Transverse colon (tissue), 4 donors: Measurements from ENCODE around the gene ZNF687. TPM values are rescaled to one million over a fixed set of nuclear protein-coding genes. Genes with fewer than 3 reads are reported as not detected.
A peak's percentile ranks its signal among the peaks of the same experiment; 100 is the strongest.
"Not testable (repeated sequence)": the region's sequence is repeated elsewhere in the genome, so short reads cannot be mapped to it uniquely, and the experiment has no call there.

Source experiments
- DNase-seq: peaks from one replicate; pipeline ENCODE4 v3.0.0-alpha.2; 2019
- H3K27ac ChIP-seq, 4 donors: fragments of 200-600 bp; sonication (generic); 2 replicates each; pipeline ENCODE4 v1.5.1; 2016 to 2018; ENCODE audit warnings: inconsistent platforms in 4 of 4
- H3K27me3 ChIP-seq: fragments of 200-600 bp; sonication (generic); 2 replicates; pipeline ENCODE4 v1.5.1; 2017; ENCODE audit warnings: inconsistent platforms
- H3K36me3 ChIP-seq, 4 donors: fragments of 200-600 bp; sonication (generic); 2 replicates each; pipeline ENCODE4 v1.5.1; 2017 to 2019; ENCODE audit warnings: inconsistent platforms in 4 of 4
- H3K4me1 ChIP-seq, 4 donors: fragments of 200-600 bp; sonication (generic); 2 replicates each; pipeline ENCODE4 v1.5.1; 2017 to 2020; ENCODE audit warnings: inconsistent platforms in 4 of 4
- H3K4me3 ChIP-seq, 4 donors: fragments of 200-600 bp; sonication (generic); 1 replicate in 1 of 4; 2 replicates in 3 of 4; pipeline versions ENCODE4 v1.5.1 to v1.6.1; 2017 to 2019; ENCODE audit warnings: inconsistent platforms in 4 of 4
- H3K9me3 ChIP-seq, 2 donors: fragments of 200-600 bp; sonication (generic); 2 replicates each; pipeline ENCODE4 v1.5.1; 2017 to 2019; ENCODE audit warnings: inconsistent platforms in 2 of 2
- CTCF ChIP-seq, 5 experiments: fragments of 200-600 bp in 3 of 5; fragments of 450-650 bp in 2 of 5; sonication (generic) in 3 of 5; IDR thresholded peaks; 1 replicate in 2 of 5; 2 replicates in 3 of 5; pipeline ENCODE4 v1.5.1; 2016 to 2017; ENCODE audit warnings: antibody characterized with exemption in 5 of 5, inconsistent platforms in 3 of 5, mild to moderate bottlenecking in 2 of 5, moderate library complexity in 1 of 5
- EP300 ChIP-seq: sonication (generic); formaldehyde crosslinking; IDR thresholded peaks from one replicate; pipeline ENCODE4 v1.6.1; 2017; ENCODE audit warnings: antibody characterized with exemption, low read depth
- POLR2A ChIP-seq: fragments of 450-650 bp; IDR thresholded peaks from one replicate; pipeline ENCODE4 v1.6.1; 2016; ENCODE audit warnings: antibody characterized with exemption, mild to moderate bottlenecking, moderate library complexity
- POLR2AphosphoS5 ChIP-seq, 3 donors: sonication (generic); formaldehyde crosslinking; IDR thresholded peaks; one replicate each; pipeline ENCODE4 v1.6.1; 2016; ENCODE audit warnings: antibody characterized with exemption in 3 of 3
- WGBS, 2 donors: methylation state at CpG; one replicate each; pipeline ENCODE4 v1.1.5; 2018; ENCODE audit warnings: low coverage in 1 of 2; 5-methylcytosine and 5-hydroxymethylcytosine counted together
- in situ Hi-C, 4 donors: fragments of 200-750 bp; cut with MboI; loops; one replicate each; pipeline versions ENCODE4 v1.15.0 to v1.15.1; 2017; ENCODE audit warnings: low sequenced_read_pairs in 3 of 4, low pct_ligation_motif_present in 1 of 4, low pct_unique_long_range_greater_than_20kb in 1 of 4
- intact Hi-C: fragments of 100-400 bp; cut with DNase I; formaldehyde crosslinking; loops from one replicate; pipeline ENCODE4 v1.15.1; 2023; ENCODE audit warnings: low total_unique reads
- total RNA-seq, 4 donors: library from RNA; depleted of rRNA; stranded (reverse); fragments of >200 nt; gene quantifications; one replicate each; pipeline ENCODE4 v1.1.0, GENCODE V29; 2016

ZNF687 gene
- total RNA-seq, 4 donors from 2014 or later: 24.5 to 41.9 (median 31.5) TPM

GRCh38 chr1:151273924-151274466, 8.1 kb upstream of the ZNF687 start:
- in situ Hi-C loops: no loop called here
- Histone ChIP-seq H3K4me1 (no peaks in the 10 kb centered on the region), H3K36me3 (no peaks in the 10 kb centered on the region), H3K27me3 (no peaks in the 10 kb centered on the region), H3K4me3 (no peak overlapping the region), H3K27ac (no peak overlapping the region), H3K9me3 (no peaks in the 10 kb centered on the region)
- no peak for TF ChIP-seq POLR2A
- no peak for TF ChIP-seq CTCF (IDR thresholded peaks at IDR 0.05)
- no peak for TF ChIP-seq EP300
- no peak for TF ChIP-seq POLR2AphosphoS5 (IDR thresholded peaks at IDR 0.05)
- intact Hi-C loops: no loop called here
- no peak for DNase-seq
- WGBS, 2 donors: 87% methylated on average over 3 of the region's 3 CpGs; no CpG with 5 or more reads in 1 of the 2 donors

GRCh38 chr1:151275341-151275740, 6.8 kb upstream of the ZNF687 start:
- WGBS, 2 donors: 89% methylated on average over 5 of the region's 5 CpGs; no CpG with 5 or more reads in 1 of the 2 donors
- in situ Hi-C loops, intact Hi-C loops: not testable (repeated sequence)

GRCh38 chr1:151277249-151277648, 4.8 kb upstream of the ZNF687 start:
- no peaks in the 10 kb centered on the region for H3K36me3 ChIP-seq
- DNase-seq: no peak
- peaks cover 0 to 5% (median 4%) of the 10 kb centered on the region in 4 donors for H3K4me1 ChIP-seq
- no peak overlapping the region for H3K4me3 ChIP-seq
- H3K9me3 ChIP-seq: no peaks in the 10 kb centered on the region
- H3K27me3 ChIP-seq: no peaks in the 10 kb centered on the region
- intact Hi-C loops (no loop called here), in situ Hi-C loops (no loop called here)
- no peak overlapping the region for H3K27ac ChIP-seq
- WGBS, 2 donors: 65 to 69% methylated on average over 2 of the region's 2 CpGs
- no peak for TF ChIP-seq CTCF (IDR thresholded peaks at IDR 0.05)
- no peak for TF ChIP-seq POLR2AphosphoS5 (IDR thresholded peaks at IDR 0.05)
- no peak for TF ChIP-seq EP300
- no peak for TF ChIP-seq POLR2A

More at GRCh38 chr1:151275341-151275740, 6.8 kb upstream of the ZNF687 start:
- DNase-seq, H3K9me3 ChIP-seq, H3K27me3 ChIP-seq, H3K27ac ChIP-seq, H3K4me3 ChIP-seq, H3K4me1 ChIP-seq, H3K36me3 ChIP-seq: not testable (repeated sequence)

GRCh38 chr1:151281225-151281968, 702 bp upstream of the ZNF687 start:
- TF ChIP-seq EP300: peak; percentile 33
- peak; percentile 76 to 85 (median 81) for TF ChIP-seq POLR2AphosphoS5 (IDR thresholded peaks at IDR 0.05)
- peak in 4 of 5 experiments; percentile 18 to 49 (median 32) for TF ChIP-seq CTCF (IDR thresholded peaks at IDR 0.05)
- peak; percentile 73 for TF ChIP-seq POLR2A
- Histone ChIP-seq H3K27me3 (no peaks in the 10 kb centered on the region), H3K27ac (peak overlapping the region; percentile 94 to 98 (median 98)), H3K9me3 (no peaks in the 10 kb centered on the region), H3K4me1 (peaks cover 5 to 21% (median 20%) of the 10 kb centered on the region in 4 donors), H3K4me3 (peak overlapping the region; percentile 63 to 92 (median 68)), H3K36me3 (peaks cover 0 to 7% (median 1%) of the 10 kb centered on the region in 4 donors)
- intact Hi-C loops: no loop called here
- in situ Hi-C loops: no loop called here
- DNase-seq: peak; percentile 97
- WGBS, 2 donors: 0% methylated on average over 4 to 48 of the region's 48 CpGs
